Endothelial cell of umbilical vein (primary cell): ENCODE measurements around the gene ZNF23. TPM values are rescaled to one million over a fixed set of nuclear protein-coding genes. Genes with fewer than 3 reads are reported as not detected.

ENCODE experiments used
- BruUV-seq: library from RNA; stranded (reverse); fragments of 400-500 nt; replicated peaks from 2 replicates; lab custom pipeline; 2021; lab: Mats Ljungman, UMichigan
- CTCF ChIA-PET: fragments of 300-600, 350-600 bp; sonication (Branson Sonifier 250); formaldehyde crosslinking; loops from one replicate; lab custom pipeline; 2021; ENCODE audit warnings: antibody characterized with exemption, inconsistent platforms; lab: Charles Lee
- POLR2A ChIA-PET: fragments of 300-600, 350-600 bp; sonication (Branson Sonifier 250); formaldehyde crosslinking; loops from one replicate; lab custom pipeline; 2021; ENCODE audit warnings: antibody characterized with exemption, inconsistent platforms; lab: Charles Lee
- DNase-seq: peaks from one replicate; pipeline ENCODE4 v3.0.0-alpha.2; 2011; ENCODE audit warnings: low read depth, low spot score
- FAIRE-seq: peaks from 2 replicates; lab custom pipeline; 2011; peaks lifted over from hg19 to GRCh38; lab: Jason Lieb, UNC
- H2AFZ ChIP-seq: 2 replicates; pipeline ENCODE4 v1.6.0; 2012; ENCODE audit warnings: low read depth, low read length, control low read depth, inconsistent platforms
- H3K27ac ChIP-seq: 2 replicates; pipeline ENCODE4 v1.5.1; 2011; ENCODE audit warnings: low read depth, mild to moderate bottlenecking, control low read depth, low read length, moderate library complexity; ENCODE audit not compliant: insufficient read depth
- H3K27me3 ChIP-seq, 2 experiments: 2 replicates each; pipeline versions ENCODE4 v1.6.0 to v1.6.1; 2011; ENCODE audit warnings: low read length in 2 of 2, mixed read lengths in 1 of 2; ENCODE audit not compliant: control insufficient read depth in 2 of 2, insufficient read depth in 2 of 2
- H3K36me3 ChIP-seq, 2 experiments: 2 replicates in 1 of 2; 3 replicates in 1 of 2; pipeline ENCODE4 v1.5.1; 2011; ENCODE audit warnings: low read length in 2 of 2, mild to moderate bottlenecking in 1 of 2, moderate library complexity in 1 of 2; ENCODE audit not compliant: control insufficient read depth in 2 of 2, insufficient read depth in 2 of 2; ENCODE audit errors: extremely low read depth in 1 of 2
- H3K4me1 ChIP-seq: 3 replicates; pipeline ENCODE4 v1.5.1; 2011; ENCODE audit warnings: mild to moderate bottlenecking, low read length; ENCODE audit not compliant: control insufficient read depth, insufficient read depth; ENCODE audit errors: extremely low read depth
- H3K4me2 ChIP-seq: 2 replicates; pipeline ENCODE4 v1.6.1; 2011; ENCODE audit warnings: low read length, control low read depth, mixed read lengths; ENCODE audit not compliant: insufficient read depth
- H3K4me3 ChIP-seq, 3 experiments: fragments of 200-600 bp in 1 of 3; sonication (generic), shearing (Covaris generic) in 1 of 3; replicated peaks in 1 of 3; 2 replicates each; pipeline ENCODE4 v1.5.1; 2011 to 2016; ENCODE audit warnings: control low read depth in 3 of 3, low read length in 3 of 3, mild to moderate bottlenecking in 2 of 3, inconsistent platforms in 1 of 3, low read depth in 1 of 3, moderate library complexity in 1 of 3; ENCODE audit not compliant: insufficient read depth in 1 of 3
- H3K79me2 ChIP-seq: 2 replicates; pipeline ENCODE4 v1.6.0; 2012; ENCODE audit warnings: low read length, inconsistent platforms; ENCODE audit not compliant: control insufficient read depth, insufficient read depth
- H3K9ac ChIP-seq: replicated peaks from 2 replicates; pipeline ENCODE3; 2011; ENCODE audit warnings: low read length, control low read depth; ENCODE audit not compliant: insufficient read depth; ENCODE audit errors: extremely low read depth
- H3K9me1 ChIP-seq: replicated peaks from 3 replicates; pipeline ENCODE4 v1.6.0; 2011; ENCODE audit warnings: mild to moderate bottlenecking, low read length; ENCODE audit not compliant: control insufficient read depth, insufficient read depth; ENCODE audit errors: extremely low read depth
- H3K9me3 ChIP-seq: replicated peaks from 2 replicates; pipeline ENCODE4 v1.5.1; 2012; ENCODE audit warnings: low read length, inconsistent platforms; ENCODE audit not compliant: control insufficient read depth, insufficient read depth
- H4K20me1 ChIP-seq: replicated peaks from 2 replicates; pipeline ENCODE3; 2011; ENCODE audit warnings: mild to moderate bottlenecking, low read length; ENCODE audit not compliant: control insufficient read depth, insufficient read depth; ENCODE audit errors: extremely low read depth
- EZH2 ChIP-seq: IDR thresholded peaks from 2 replicates; pipeline ENCODE4 v1.6.1; 2012; ENCODE audit warnings: borderline replicate concordance, low read depth, mild to moderate bottlenecking, moderate library complexity, low read length, inconsistent platforms; ENCODE audit not compliant: severe bottlenecking
- FOS ChIP-seq: IDR thresholded peaks from 2 replicates; pipeline ENCODE4 v1.6.1; 2011; ENCODE audit warnings: mild to moderate bottlenecking, low read length, moderate library complexity, borderline replicate concordance; ENCODE audit not compliant: insufficient read depth
- GATA2 ChIP-seq: IDR thresholded peaks from 2 replicates; pipeline ENCODE4 v1.7.0; 2011; ENCODE audit warnings: low read depth, mild to moderate bottlenecking, moderate library complexity, mixed read lengths, low read length; ENCODE audit not compliant: insufficient read length, insufficient read depth
- JUN ChIP-seq: IDR thresholded peaks from 2 replicates; pipeline ENCODE4 v1.6.1; 2011; ENCODE audit warnings: borderline replicate concordance, low read depth; ENCODE audit not compliant: insufficient read length, insufficient read depth
- MYC ChIP-seq: IDR thresholded peaks from one replicate; pipeline ENCODE4 v1.6.1; 2011; ENCODE audit warnings: mild to moderate bottlenecking, low read depth, low read length
- POLR2A ChIP-seq: IDR thresholded peaks from 2 replicates; pipeline ENCODE4 v1.6.1; 2012; ENCODE audit warnings: low read depth, mild to moderate bottlenecking, control low read depth, low read length
- POLR2AphosphoS5 ChIP-seq: IDR thresholded peaks from 2 replicates; pipeline ENCODE4 v1.6.1; 2012; ENCODE audit warnings: low read depth, mild to moderate bottlenecking, control low read depth, low read length, moderate library complexity; ENCODE audit not compliant: insufficient read depth
- dilution Hi-C: fragments of 300-500 bp; cut with MboI; formaldehyde crosslinking; loops from one replicate; pipeline ENCODE4 v1.15.0; 2019; ENCODE audit warnings: low sequenced_read_pairs; ENCODE audit not compliant: extremely low pct_ligation_motif_present
- intact Hi-C: fragments of 100-400 bp; cut with micrococcal nuclease; formaldehyde crosslinking; loops from one replicate; pipeline ENCODE4 v1.10.0; 2022
- polyA plus RNA-seq, 4 experiments: library from polyadenylated mRNA; depleted of rRNA in 3 of 4; stranded (reverse) in 3 of 4; unstranded in 1 of 4; fragments of >200 nt; gene quantifications; 2 replicates each; pipeline versions ENCODE4 v1.2.1 to v1.2.3, GENCODE V29; 2011 to 2012; ENCODE audit warnings: missing spikeins in 1 of 4
- total RNA-seq: library from RNA; stranded (reverse); gene quantifications from 2 replicates; pipeline ENCODE4 v1.2.3, GENCODE V29; 2021
- TF ChIP-seq, protein P1 (sequence below): IDR thresholded peaks from 2 replicates; pipeline ENCODE4 v1.6.1; 2011; ENCODE audit not compliant: insufficient read depth, insufficient read length
- TF ChIP-seq, protein P2 (sequence below), 2 donors: IDR thresholded peaks; 1 replicate in 1 of 2; 2 replicates in 1 of 2; pipeline ENCODE4 v1.5.1; 2011; ENCODE audit warnings: low read length in 2 of 2, mild to moderate bottlenecking in 2 of 2, moderate library complexity in 2 of 2, control low read depth in 1 of 2, inconsistent platforms in 1 of 2, low read depth in 1 of 2; ENCODE audit not compliant: insufficient read depth in 1 of 2; ENCODE audit errors: extremely low read depth in 1 of 2

The ZNF23 gene
- total and polyA plus RNA-seq, 2 donors (not counting 3 experiments of a cell fraction or from before 2014, with no cell fraction given), result 2.1 to 6.4 TPM

DNA sequence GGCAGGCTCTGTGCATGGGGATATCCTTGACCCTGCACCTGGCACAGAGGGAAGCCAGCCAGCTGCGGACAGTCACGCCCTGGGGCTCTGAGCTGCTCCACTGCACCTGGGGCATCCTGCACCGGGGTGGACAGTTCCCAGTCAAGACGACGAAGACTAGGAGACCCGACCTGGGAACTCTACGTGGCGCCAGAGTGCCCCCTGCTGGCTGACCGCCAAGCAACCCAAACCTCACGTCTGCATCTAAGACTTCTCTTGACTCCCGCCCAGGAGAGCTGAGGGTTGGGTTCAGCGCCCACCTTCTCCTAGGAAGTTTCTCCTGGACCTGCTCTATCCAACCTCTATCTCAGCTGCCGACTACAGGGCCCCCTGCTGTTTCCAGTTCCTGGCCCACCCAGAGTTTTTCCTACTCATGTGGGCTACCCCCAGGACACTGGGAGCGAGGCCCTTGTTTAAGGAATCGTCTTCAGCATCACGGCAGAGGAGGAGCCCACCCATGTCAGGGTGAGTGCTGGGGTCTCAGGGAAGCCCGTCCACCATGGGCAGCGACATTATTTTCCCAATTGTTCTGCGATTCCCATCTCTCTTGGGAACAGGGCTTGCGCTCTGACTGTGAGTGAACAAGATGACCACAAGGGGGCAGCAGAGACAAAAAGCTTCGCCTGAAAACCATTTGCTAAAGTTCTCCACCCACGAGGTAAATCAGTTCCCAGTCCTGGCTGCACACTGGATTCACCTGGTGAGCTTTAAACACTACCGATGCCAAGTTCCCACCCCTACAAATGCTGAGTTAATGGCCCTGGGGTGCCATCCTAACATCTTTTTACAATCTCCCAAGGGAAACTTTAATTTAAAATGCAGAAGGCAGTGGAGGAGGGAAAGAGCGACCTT is 49.5 kb downstream of the ZNF23 start:
- FAIRE-seq, result peak; percentile 98
- CTCF ChIA-PET, result interaction anchor here (0.6 to 6.1 kb wide), 31 partner anchors 8 to 549 kb away, joined by 3 to 229 read pairs (median 5); partner anchors contain the start of gene ZNF23
- Histone ChIP-seq H3K9me1 (no peaks in the 10 kb centered on the region), H3K9me3 (no peaks in the 10 kb centered on the region), H3K27ac (no peak overlapping the region), H3K9ac (no peak overlapping the region), H3K4me1 (no peaks in the 10 kb centered on the region), H4K20me1 (no peaks in the 10 kb centered on the region), H3K4me2 (no peak overlapping the region), H3K27me3 (no peaks in the 10 kb centered on the region), H3K4me3 (no peak overlapping the region), H2AFZ (peak overlapping the region; percentile 28), H3K36me3 (no peaks in the 10 kb centered on the region), H3K79me2 (no peaks in the 10 kb centered on the region)
- intact Hi-C loops, result loop anchor here (1.0 to 2.0 kb wide), 4 partner anchors 87 to 198 kb away; no protein-coding TSS in a partner anchor
- POLR2A ChIA-PET, result no interaction called here
- DNase-seq, result peak; percentile 59
- no TSS peak for BruUV-seq
- TF ChIP-seq, protein P1, sequence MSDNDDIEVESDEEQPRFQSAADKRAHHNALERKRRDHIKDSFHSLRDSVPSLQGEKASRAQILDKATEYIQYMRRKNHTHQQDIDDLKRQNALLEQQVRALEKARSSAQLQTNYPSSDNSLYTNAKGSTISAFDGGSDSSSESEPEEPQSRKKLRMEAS, result no peak
- TF ChIP-seq, protein P2, sequence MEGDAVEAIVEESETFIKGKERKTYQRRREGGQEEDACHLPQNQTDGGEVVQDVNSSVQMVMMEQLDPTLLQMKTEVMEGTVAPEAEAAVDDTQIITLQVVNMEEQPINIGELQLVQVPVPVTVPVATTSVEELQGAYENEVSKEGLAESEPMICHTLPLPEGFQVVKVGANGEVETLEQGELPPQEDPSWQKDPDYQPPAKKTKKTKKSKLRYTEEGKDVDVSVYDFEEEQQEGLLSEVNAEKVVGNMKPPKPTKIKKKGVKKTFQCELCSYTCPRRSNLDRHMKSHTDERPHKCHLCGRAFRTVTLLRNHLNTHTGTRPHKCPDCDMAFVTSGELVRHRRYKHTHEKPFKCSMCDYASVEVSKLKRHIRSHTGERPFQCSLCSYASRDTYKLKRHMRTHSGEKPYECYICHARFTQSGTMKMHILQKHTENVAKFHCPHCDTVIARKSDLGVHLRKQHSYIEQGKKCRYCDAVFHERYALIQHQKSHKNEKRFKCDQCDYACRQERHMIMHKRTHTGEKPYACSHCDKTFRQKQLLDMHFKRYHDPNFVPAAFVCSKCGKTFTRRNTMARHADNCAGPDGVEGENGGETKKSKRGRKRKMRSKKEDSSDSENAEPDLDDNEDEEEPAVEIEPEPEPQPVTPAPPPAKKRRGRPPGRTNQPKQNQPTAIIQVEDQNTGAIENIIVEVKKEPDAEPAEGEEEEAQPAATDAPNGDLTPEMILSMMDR (IDR thresholded peaks at IDR 0.05; ENCODE audit: extremely low read depth in 1 of 2, insufficient read depth in 1 of 2, low read depth in 1 of 2, low read length in 2 of 2), result peak; percentile 74 to 81
- dilution Hi-C loops, result no loop called here

- BruUV-seq, result no TSS peak
- H3K36me3 ChIP-seq, result no peaks in the 10 kb centered on the region
- no peaks in the 10 kb centered on the region for H3K27me3 ChIP-seq
- CTCF ChIA-PET, result interaction anchor here (1.8 to 6.1 kb wide), 3 partner anchors 17 to 201 kb away, joined by 11 to 229 read pairs (median 37); no protein-coding TSS in a partner anchor
- H3K79me2 ChIP-seq, result no peaks in the 10 kb centered on the region
- no peak for DNase-seq
- intact Hi-C loops, result no loop called here
- no peak for FAIRE-seq
- no peak overlapping the region for H3K9ac ChIP-seq
- H3K4me3 ChIP-seq, result no peak overlapping the region
- H3K27ac ChIP-seq, result no peak overlapping the region
- H3K4me2 ChIP-seq, result no peak overlapping the region
- POLR2A ChIA-PET, result no interaction called here
- no peaks in the 10 kb centered on the region for H3K4me1 ChIP-seq
- H3K9me1 ChIP-seq, result no peaks in the 10 kb centered on the region
- no peaks in the 10 kb centered on the region for H3K9me3 ChIP-seq
- no peaks in the 10 kb centered on the region for H4K20me1 ChIP-seq
- TF ChIP-seq POLR2AphosphoS5, result no peak
- TF ChIP-seq EZH2, result no peak
- TF ChIP-seq, protein P2 (IDR thresholded peaks at IDR 0.05; ENCODE audit: extremely low read depth in 1 of 2, insufficient read depth in 1 of 2, low read depth in 1 of 2, low read length in 2 of 2), result no peak
- TF ChIP-seq FOS, result no peak
- TF ChIP-seq JUN, result no peak
- no peak for TF ChIP-seq POLR2A
- TF ChIP-seq GATA2, result no peak
- TF ChIP-seq MYC, result no peak
- dilution Hi-C loops, result no loop called here
- H2AFZ ChIP-seq, result no peak overlapping the region
These were observed 51.9 kb downstream of the ZNF23 start for GRCh38 chr16:71410146-71410545.
